ENCODE data around the gene PSMD4.
"Not testable (repeated sequence)": the region's sequence is repeated elsewhere in the genome, so short reads cannot be mapped to it uniquely, and the experiment has no call there.

PSMD4 gene

GRCh38 chr1:151254217-151255213 is at the start of gene PSMD4:
Gene PSMD4, plus strand, starts transcription at chr1:151254734. Its CDS starts 49 bp downstream, at chr1:151254783.
- no peak for TF ChIP-seq CTCF (IDR thresholded peaks at IDR 0.05; ENCODE audit: borderline replicate concordance, control extremely low read depth, extremely low read depth, insufficient read depth, missing control alignments)
- DNase-seq (ENCODE audit: low spot score): peak; percentile 99
- in situ Hi-C loops (cut with MboI; ENCODE audit: low sequenced_read_pairs, unreplicated experiment): no loop called here

GRCh38 chr1:151205381-151205965 is 49.1 kb upstream of the PSMD4 start:
- in situ Hi-C loops (cut with MboI; ENCODE audit: low sequenced_read_pairs, unreplicated experiment): not testable (repeated sequence)

GRCh38 chr1:151210830-151211229 is 43.7 kb upstream of the PSMD4 start:
- in situ Hi-C loops (cut with MboI; ENCODE audit: low sequenced_read_pairs, unreplicated experiment): no loop called here
- no peak for DNase-seq (ENCODE audit: low spot score)
- no peak for TF ChIP-seq CTCF (IDR thresholded peaks at IDR 0.05; ENCODE audit: borderline replicate concordance, control extremely low read depth, extremely low read depth, insufficient read depth, missing control alignments)

More at GRCh38 chr1:151205381-151205965, 49.1 kb upstream of the PSMD4 start:
- not testable (repeated sequence) for DNase-seq (ENCODE audit: low spot score)

GRCh38 chr1:151211972-151212705 is 42.4 kb upstream of the PSMD4 start:
- in situ Hi-C loops (cut with MboI; ENCODE audit: low sequenced_read_pairs, unreplicated experiment): no loop called here
- TF ChIP-seq CTCF (IDR thresholded peaks at IDR 0.05; ENCODE audit: borderline replicate concordance, control extremely low read depth, extremely low read depth, insufficient read depth, missing control alignments): no peak
- DNase-seq (ENCODE audit: low spot score): no peak

GRCh38 chr1:151213560-151213959 is 41.0 kb upstream of the PSMD4 start:
- in situ Hi-C loops (cut with MboI; ENCODE audit: low sequenced_read_pairs, unreplicated experiment): no loop called here
- no peak for DNase-seq (ENCODE audit: low spot score)
- TF ChIP-seq CTCF (IDR thresholded peaks at IDR 0.05; ENCODE audit: borderline replicate concordance, control extremely low read depth, extremely low read depth, insufficient read depth, missing control alignments): no peak

GRCh38 chr1:151221616-151222015 is 32.9 kb upstream of the PSMD4 start:
- TF ChIP-seq CTCF (IDR thresholded peaks at IDR 0.05; ENCODE audit: borderline replicate concordance, control extremely low read depth, extremely low read depth, insufficient read depth, missing control alignments): no peak
- in situ Hi-C loops (cut with MboI; ENCODE audit: low sequenced_read_pairs, unreplicated experiment): no loop called here
- no peak for DNase-seq (ENCODE audit: low spot score)

All from GM13976 (cell line).